HG03159 (cell line): ENCODE results near the gene ADCYAP1R1.

ENCODE experiments used
- ATAC-seq: cut with Tn5 transposase; IDR thresholded peaks from one replicate; pipeline ENCODE4 v1.9.1; 2021; ENCODE audit warnings: mild to moderate bottlenecking, moderate library complexity; ENCODE audit not compliant: unreplicated experiment

ADCYAP1R1 gene

GRCh38 chr7:31051598-31052486 is at the start of gene ADCYAP1R1:
Gene ADCYAP1R1 (plus strand): TSS chr7:31052308. CDS start chr7:31063265, 10,957 bp downstream.
- no peak for ATAC-seq

DNA sequence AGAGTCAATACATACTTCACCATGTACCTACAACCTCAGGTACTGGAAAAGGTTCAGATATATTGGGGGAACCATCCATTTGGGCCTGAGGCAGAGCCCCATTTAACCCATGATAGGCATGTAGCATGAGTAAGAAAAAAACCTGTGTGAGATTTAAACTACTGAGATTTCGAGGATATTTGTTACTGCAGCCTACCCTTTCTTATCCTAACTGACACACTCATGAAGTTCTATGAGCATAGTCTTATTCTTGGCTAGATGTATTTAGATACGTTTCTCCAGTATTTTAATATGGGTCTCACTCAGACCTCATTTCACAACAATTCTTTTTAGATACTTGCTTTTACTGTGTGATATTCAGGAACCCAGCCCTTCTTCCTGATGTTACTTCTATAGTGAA is 49.0 kb upstream of the ADCYAP1R1 start:
- no peak for ATAC-seq

DNA sequence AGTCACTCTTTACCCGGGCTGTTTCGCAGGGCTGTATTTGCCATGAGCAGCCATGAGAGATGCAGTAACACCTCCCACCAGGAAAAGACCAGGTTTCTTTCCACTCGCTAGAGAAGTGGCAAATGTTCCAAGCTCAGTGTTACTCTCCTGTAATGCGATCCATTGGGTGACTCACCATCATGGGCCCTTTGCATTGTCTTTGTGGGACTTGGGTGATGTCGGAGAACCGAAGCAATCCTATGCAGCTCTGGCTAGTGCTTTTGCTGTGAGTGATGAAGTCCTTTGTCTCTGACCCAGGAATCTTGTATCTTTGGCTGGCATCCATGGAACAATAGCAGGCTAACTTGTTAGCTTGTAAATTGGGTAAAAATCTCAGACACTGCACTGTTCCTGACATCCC is 48.4 kb upstream of the ADCYAP1R1 start:
- ATAC-seq, result no peak

- ATAC-seq, result no peak
These were observed 47.7 kb upstream of the ADCYAP1R1 start for GRCh38 chr7:31004393-31004792.

- no peak for ATAC-seq
These were observed 45.3 kb upstream of the ADCYAP1R1 start for GRCh38 chr7:31006857-31007256.

DNA sequence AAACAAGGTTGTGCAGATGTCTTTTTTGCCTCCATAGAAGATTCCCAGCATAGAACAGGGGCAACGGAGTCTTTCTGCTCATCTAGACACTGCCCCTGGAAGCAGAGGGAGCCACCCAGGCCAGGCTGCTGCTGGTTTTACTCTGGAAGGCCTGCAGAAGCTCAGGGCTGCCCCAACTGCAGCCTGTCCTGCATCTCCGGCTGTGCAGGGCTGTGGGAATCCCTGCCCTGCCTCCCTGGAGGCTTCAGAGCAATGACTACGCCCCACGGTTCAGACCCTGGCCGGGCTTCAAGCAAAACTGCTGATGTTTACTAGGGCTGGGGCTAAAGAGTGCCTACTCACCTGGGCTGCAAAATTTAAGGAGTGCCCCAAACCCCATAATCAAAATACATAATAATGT is 44.5 kb upstream of the ADCYAP1R1 start:
- no peak for ATAC-seq

- ATAC-seq, result no peak
These were observed 37.3 kb upstream of the ADCYAP1R1 start for GRCh38 chr7:31014826-31015225.

GRCh38 chr7:31017032-31017675 is 35.0 kb upstream of the ADCYAP1R1 start:
- ATAC-seq, result no peak

GRCh38 chr7:31017721-31018120 is 34.4 kb upstream of the ADCYAP1R1 start:
- no peak for ATAC-seq

- no peak for ATAC-seq
These were observed 32.6 kb upstream of the ADCYAP1R1 start for GRCh38 chr7:31019509-31019908.

DNA sequence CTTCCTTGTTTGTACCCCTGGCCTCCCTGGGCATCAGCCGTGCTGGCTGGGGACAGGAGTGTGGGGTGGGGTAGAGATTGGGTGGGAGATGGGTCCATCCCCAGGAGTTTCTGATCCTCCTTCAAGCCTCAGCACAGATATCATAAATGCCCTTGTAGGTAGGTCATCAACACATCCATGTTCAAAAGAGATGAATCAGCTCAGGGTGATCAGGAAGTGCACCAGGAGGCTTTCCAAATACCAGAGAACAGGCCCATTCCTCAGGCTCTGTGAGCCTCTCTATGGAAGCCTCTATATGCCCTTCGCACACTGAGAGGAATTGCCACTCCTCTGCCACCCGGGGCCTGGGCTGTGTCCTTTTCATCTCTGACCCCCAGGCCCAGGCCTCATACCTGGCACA is 31.9 kb upstream of the ADCYAP1R1 start:
- no peak for ATAC-seq

DNA sequence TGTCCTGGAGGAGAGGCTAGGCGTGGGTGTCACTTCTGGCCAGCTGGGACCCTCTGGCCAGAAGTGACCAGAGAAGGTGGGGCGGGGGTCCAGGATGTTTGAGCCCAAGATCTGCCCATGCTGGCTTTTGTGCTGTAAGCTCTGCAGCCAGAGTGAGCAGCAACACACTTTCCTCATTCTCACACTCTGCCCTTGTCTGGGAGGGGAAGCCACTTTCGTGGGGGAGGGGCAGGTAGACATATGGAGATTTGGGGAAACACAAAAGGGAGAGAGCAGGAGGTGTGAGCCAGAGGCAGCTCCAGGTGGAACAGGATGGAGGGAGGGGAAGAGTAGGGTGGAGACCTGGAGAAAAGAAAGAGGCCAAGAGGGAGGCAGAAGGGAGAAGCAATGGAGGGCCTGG is 31.5 kb upstream of the ADCYAP1R1 start:
- ATAC-seq, result no peak

DNA sequence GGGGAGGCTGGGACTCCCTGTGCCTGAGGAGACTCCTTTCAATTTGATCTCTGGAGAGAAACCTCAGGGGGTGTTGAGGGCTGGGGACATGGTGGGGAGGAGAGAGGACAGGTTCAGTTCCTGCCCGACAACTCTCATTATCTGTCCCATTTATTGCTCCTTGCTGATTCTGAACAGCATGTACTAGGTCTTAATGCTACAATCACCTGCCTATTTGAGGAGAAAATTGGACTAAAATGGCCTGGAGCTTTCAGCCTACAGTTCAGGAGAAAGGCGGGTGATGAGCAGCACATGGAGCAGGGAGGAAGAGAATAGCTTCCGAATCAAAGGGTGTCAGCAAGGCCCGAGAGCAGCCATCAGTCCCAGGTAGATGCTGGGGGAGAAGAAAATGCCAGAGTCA is 30.0 kb upstream of the ADCYAP1R1 start:
- ATAC-seq, result no peak

DNA sequence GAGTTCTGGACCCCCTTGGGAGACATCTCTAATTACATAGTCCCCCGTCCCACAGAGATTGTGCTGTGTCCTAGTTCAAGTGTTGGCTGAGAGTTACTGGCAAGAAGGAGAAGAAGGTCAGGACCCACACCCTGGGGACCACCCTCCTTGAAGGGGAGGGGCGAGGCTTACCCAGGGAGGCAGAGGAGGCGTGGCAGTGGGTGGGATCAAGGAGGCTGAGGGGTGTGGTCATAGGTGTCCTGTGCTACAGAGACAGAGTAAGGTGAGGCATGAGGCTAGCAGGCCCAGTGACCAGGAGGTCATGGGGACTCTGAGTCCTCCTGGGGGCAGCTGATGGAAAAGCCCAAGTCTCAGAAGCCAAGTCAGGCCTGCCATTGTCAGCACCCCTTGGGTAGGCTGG is 29.4 kb upstream of the ADCYAP1R1 start:
- no peak for ATAC-seq

DNA sequence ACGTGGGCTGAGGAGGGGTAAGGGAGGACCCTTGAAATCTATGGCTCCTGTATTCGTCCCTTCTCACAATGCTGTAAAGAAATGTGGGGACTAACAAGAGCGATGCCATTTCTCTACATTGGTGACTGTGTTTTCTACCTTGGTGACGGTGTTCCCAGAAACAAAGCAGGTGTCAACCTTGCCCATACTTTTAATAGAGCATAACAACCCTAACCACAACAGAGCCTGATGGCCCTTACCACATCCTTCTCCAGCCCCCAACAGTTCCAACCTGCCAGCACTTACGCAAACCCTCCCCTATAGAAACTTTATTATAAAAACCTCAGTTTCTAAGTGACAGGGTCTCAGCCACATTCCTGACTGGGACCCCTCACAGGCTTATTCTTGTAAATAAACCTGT is 28.2 kb upstream of the ADCYAP1R1 start:
- peak; percentile 38 for ATAC-seq

DNA sequence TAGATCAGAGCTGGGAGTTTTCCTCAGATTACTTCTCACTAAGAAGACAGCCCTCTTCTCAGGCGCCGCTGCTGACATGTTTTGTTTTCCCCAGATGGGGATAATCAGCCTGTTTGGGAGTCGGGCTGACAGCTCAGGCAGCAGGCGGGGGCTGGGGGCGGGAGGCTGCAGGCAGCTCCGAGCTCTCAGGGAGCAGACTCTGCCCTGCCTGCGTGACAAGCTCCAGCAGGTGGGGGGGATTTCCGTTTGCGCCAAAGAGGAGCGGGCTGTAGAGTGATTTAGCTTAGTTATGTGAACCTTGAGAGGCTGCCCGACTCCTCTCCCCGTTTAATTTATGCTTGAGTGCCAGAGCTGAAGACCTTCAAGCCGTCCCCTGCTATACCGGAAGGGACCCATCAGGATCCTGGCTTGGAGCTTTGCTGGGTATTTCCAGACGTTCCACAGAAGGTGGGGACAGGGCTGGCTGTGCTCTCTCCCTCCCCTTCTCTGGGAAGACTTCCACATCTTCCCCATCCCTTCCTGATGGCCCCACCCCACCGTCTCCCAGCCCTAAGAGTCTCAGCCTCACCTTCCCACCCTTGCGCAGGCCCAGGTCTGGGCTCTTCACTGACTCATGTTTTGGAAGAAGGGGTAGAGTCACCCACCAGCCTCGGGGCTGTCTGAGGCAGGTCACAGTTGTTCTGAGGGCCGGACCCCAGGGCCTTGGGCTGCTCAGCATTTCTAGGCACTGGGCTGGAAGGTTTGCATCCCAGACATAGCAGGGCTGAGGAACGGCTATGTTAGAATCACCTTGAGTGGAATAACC is 24.7 kb upstream of the ADCYAP1R1 start:
- no peak for ATAC-seq

GRCh38 chr7:31028006-31028405 is 24.1 kb upstream of the ADCYAP1R1 start:
- no peak for ATAC-seq

- no peak for ATAC-seq
These were observed 23.6 kb upstream of the ADCYAP1R1 start for GRCh38 chr7:31028417-31028992.

- ATAC-seq, result no peak
These were observed 22.7 kb upstream of the ADCYAP1R1 start for GRCh38 chr7:31029251-31030042.

GRCh38 chr7:31033674-31034300 is 18.3 kb upstream of the ADCYAP1R1 start:
- ATAC-seq, result no peak
